A549 (cell line): ENCODE measurements around the gene SEC24D. TPM values are rescaled to one million over a fixed set of nuclear protein-coding genes. Genes with fewer than 3 reads are reported as not detected.
A peak's percentile ranks its signal among the peaks of the same experiment; 100 is the strongest.

Experiments used
- ATAC-seq, 2 experiments: fragments of 200-7000 bp in 1 of 2; fragments of >200 bp in 1 of 2; cut with Nextera tagmentation in 1 of 2; cut with Tn5 transposase in 1 of 2; 3 replicates each; pipeline versions ENCODE4 v1.8.0 to v1.9.1; 2018 to 2020; ENCODE audit warnings: mild to moderate bottlenecking in 1 of 2, moderate library complexity in 1 of 2
- CTCF ChIA-PET: fragments of 300-600 bp; sonication (Branson Sonifier 250); formaldehyde crosslinking; extraction: SDS; loops from one replicate; lab custom pipeline; 2021; ENCODE audit warnings: antibody characterized with exemption, inconsistent platforms; lab: Yijun Ruan, JAX
- POLR2A ChIA-PET: fragments of 350-600 bp; formaldehyde crosslinking; extraction: SDS; loops from one replicate; lab custom pipeline; 2021; ENCODE audit warnings: antibody characterized with exemption, inconsistent platforms; lab: Yijun Ruan, JAX
- DNase-seq, 2 experiments: peaks; one replicate each; pipeline versions ENCODE4 v3.0.0 to v3.0.0-alpha.2; 2011 to 2016; ENCODE audit warnings: low read depth in 1 of 2, low spot score in 1 of 2
- FAIRE-seq: peaks from 2 replicates; lab custom pipeline; 2011; peaks lifted over from hg19 to GRCh38; lab: Jason Lieb, UNC
- H3K27ac ChIP-seq, 2 experiments: fragments of >200 bp; sonication (Bioruptor Twin); formaldehyde crosslinking; 3 replicates each; pipeline ENCODE4 v1.5.1; 2016 to 2017
- H3K4me1 ChIP-seq: fragments of >200 bp; sonication (Bioruptor Twin); formaldehyde crosslinking; 3 replicates; pipeline ENCODE4 v1.6.1; 2016
- H3K4me2 ChIP-seq: fragments of >200 bp; sonication (Bioruptor Twin); formaldehyde crosslinking; 3 replicates; pipeline ENCODE4 v1.6.1; 2016
- H3K4me3 ChIP-seq: fragments of >200 bp; sonication (Bioruptor Twin); formaldehyde crosslinking; 3 replicates; pipeline ENCODE4 v1.5.1; 2016
- H3K9me3 ChIP-seq: fragments of >200 bp; sonication (Bioruptor Twin); formaldehyde crosslinking; 3 replicates; pipeline ENCODE4 v1.6.1; 2016
- BHLHE40 ChIP-seq: IDR thresholded peaks from 2 replicates; pipeline ENCODE4 v1.6.1; 2012; ENCODE audit warnings: low read depth, low read length, inconsistent platforms
- CHD2 ChIP-seq: fragments of 150-350 bp; IDR thresholded peaks from 2 replicates; pipeline ENCODE4 v1.6.1; 2014; ENCODE audit warnings: low read length; ENCODE audit not compliant: partially characterized antibody
- CHD4 ChIP-seq: fragments of 200-600 bp; sonication (generic); IDR thresholded peaks from 2 replicates; pipeline ENCODE4 v1.6.1; 2016; ENCODE audit warnings: antibody characterized with exemption, mild to moderate bottlenecking, borderline replicate concordance
- CTCF ChIP-seq: fragments of >200 bp; sonication (Bioruptor Twin); formaldehyde crosslinking; IDR thresholded peaks from 3 replicates; pipeline ENCODE4 v1.5.1; 2016
- E2F6 ChIP-seq: IDR thresholded peaks from 2 replicates; pipeline ENCODE4 v1.6.1; 2012; ENCODE audit warnings: low read depth, borderline replicate concordance
- ESRRA ChIP-seq: fragments of 150-350 bp; IDR thresholded peaks from 2 replicates; pipeline ENCODE4 v1.6.1; 2014; ENCODE audit warnings: mild to moderate bottlenecking, low read length, borderline replicate concordance
- FOSB ChIP-seq: fragments of 250-450 bp; sonication (Bioruptor Pico); IDR thresholded peaks from 2 replicates; pipeline ENCODE4 v1.5.0; 2020; ENCODE audit warnings: mild to moderate bottlenecking, moderate library complexity
- HES2 ChIP-seq: fragments of >200 bp; sonication (Bioruptor Twin); formaldehyde crosslinking; IDR thresholded peaks from 2 replicates; pipeline ENCODE4 v1.6.1; 2016
- HOXA7 ChIP-seq: fragments of 250-450 bp; sonication (Bioruptor Pico); IDR thresholded peaks from 2 replicates; pipeline ENCODE4 v1.5.0; 2020; ENCODE audit warnings: mild to moderate bottlenecking, moderate library complexity
- KDM5A ChIP-seq: fragments of 200-600 bp; sonication (generic); IDR thresholded peaks from 2 replicates; pipeline ENCODE4 v1.6.1; 2016; ENCODE audit warnings: antibody characterized with exemption, mild to moderate bottlenecking
- NFE2L2 ChIP-seq: fragments of 150-350 bp; conservative IDR thresholded peaks from 2 replicates; pipeline ENCODE4 v1.6.1; 2014; ENCODE audit warnings: low read length
- PBX3 ChIP-seq: IDR thresholded peaks from 2 replicates; pipeline ENCODE4 v1.6.1; 2012
- POLR2A ChIP-seq: IDR thresholded peaks from 2 replicates; pipeline ENCODE4 v1.6.1; 2012; ENCODE audit warnings: mild to moderate bottlenecking, low read length
- POLR2AphosphoS2 ChIP-seq: conservative IDR thresholded peaks from 2 replicates; pipeline ENCODE4 v1.6.1; 2012; ENCODE audit warnings: low read length, improper control_type of control experiment, inconsistent platforms
- RAD21 ChIP-seq, 2 experiments: fragments of >200 bp in 1 of 2; sonication (Bioruptor Twin) in 1 of 2; formaldehyde crosslinking in 1 of 2; IDR thresholded peaks in 1 of 2; conservative IDR thresholded peaks in 1 of 2; 2 replicates in 1 of 2; 3 replicates in 1 of 2; pipeline ENCODE4 v1.6.1; 2012 to 2018; ENCODE audit warnings: inconsistent platforms in 1 of 2
- RCOR1 ChIP-seq: fragments of 150-350 bp; IDR thresholded peaks from 2 replicates; pipeline ENCODE4 v1.6.1; 2014; ENCODE audit warnings: antibody characterized with exemption, low read length, low read depth
- SMC3 ChIP-seq: fragments of >200 bp; sonication (Bioruptor Twin); formaldehyde crosslinking; IDR thresholded peaks from 3 replicates; pipeline ENCODE4 v1.6.1; 2018; ENCODE audit warnings: inconsistent platforms
- SREBF2 ChIP-seq: fragments of 450-650 bp; IDR thresholded peaks from 2 replicates; pipeline ENCODE4 v1.6.1; 2014; ENCODE audit warnings: mild to moderate bottlenecking, moderate library complexity
- TFCP2L1 ChIP-seq: fragments of 250-450 bp; sonication (Bioruptor Pico); IDR thresholded peaks from 2 replicates; pipeline ENCODE4 v1.5.0; 2021; ENCODE audit warnings: mild to moderate bottlenecking
- WGBS: methylation state at CpG from one replicate; pipeline ENCODE4 v1.1.6; 2017; ENCODE audit errors: missing lambda C conversion rate; 5-methylcytosine and 5-hydroxymethylcytosine counted together
- polyA plus RNA-seq, 4 experiments: library from polyadenylated mRNA; depleted of rRNA in 3 of 4; stranded (reverse); fragments of >200 nt; fragmentation: RNase III in 1 of 4; extraction: RNeasy Plus Mini Kit Qiagen cat#74134 plus additional on column Dnase treatment in 1 of 4; gene quantifications; 2 replicates in 3 of 4; 3 replicates in 1 of 4; pipeline ENCODE4 v1.2.3, GENCODE V29; 2011 to 2017

SEC24D gene
- polyA plus RNA-seq, 2 of the 4 experiments (the other 2 are of a cell fraction) = 12.8 to 15.6 TPM

GRCh38 chr4:118772767-118773428 lies 63.0 kb downstream of the SEC24D start:
- no peak for FAIRE-seq

GRCh38 chr4:118772081-118772766 lies 63.7 kb downstream of the SEC24D start:
- Histone ChIP-seq H3K4me2 (no peak overlapping the region), H3K4me3 (no peak overlapping the region), H3K27ac (no peak overlapping the region), H3K4me1 (no peaks in the 10 kb centered on the region), H3K9me3 (no peaks in the 10 kb centered on the region)
- ChIA-PET CTCF (interaction anchor here (0.7 to 2.2 kb wide), 22 partner anchors 12 to 208 kb away, joined by 3 to 9 read pairs (median 4); partner anchors contain the start of gene SYNPO2), POLR2A (no interaction called here)
- 45% methylated on average over 7 of the region's 7 CpGs for WGBS
- no peak for FAIRE-seq
- TF ChIP-seq RAD21 (conservative IDR thresholded peaks at IDR 0.05 in 1 of 2, IDR thresholded peaks at IDR 0.05 in 1 of 2) = peak; percentile 70 to 72
- TF ChIP-seq POLR2A = no peak
- TF ChIP-seq SMC3 = peak; percentile 52; the same call in 2 of the 3 replicates
- TF ChIP-seq SREBF2 = no peak
- peak; percentile 65 for TF ChIP-seq CTCF
- peak; percentile 71 to 85; a peak in 5 of 6 replicates for ATAC-seq
- DNase-seq = peak; percentile 15 to 44

More at GRCh38 chr4:118772767-118773428, 63.0 kb downstream of the SEC24D start:
- H3K4me3 ChIP-seq = no peak overlapping the region
- no peak for DNase-seq
- H3K9me3 ChIP-seq = no peaks in the 10 kb centered on the region
- ChIA-PET POLR2A (no interaction called here), CTCF (interaction anchor here (0.7 to 2.0 kb wide), 7 partner anchors 11 to 120 kb away, joined by 3 to 9 read pairs (median 4); no protein-coding TSS in a partner anchor)
- no peak for TF ChIP-seq CHD4
- TF ChIP-seq RCOR1 = no peak
- TF ChIP-seq CHD2 = no peak
- TF ChIP-seq PBX3 = no peak
- no peak for TF ChIP-seq KDM5A
- no peak for TF ChIP-seq HES2
- TF ChIP-seq HOXA7 (CRISPR knock-in tag) = no peak
- TF ChIP-seq FOSB = no peak
- TF ChIP-seq TFCP2L1 (CRISPR knock-in tag) = no peak
- no peak for TF ChIP-seq E2F6
- TF ChIP-seq SMC3 = no peak
- TF ChIP-seq BHLHE40 = no peak
- TF ChIP-seq ESRRA = no peak
- TF ChIP-seq NFE2L2 = no peak
- no peak for TF ChIP-seq POLR2AphosphoS2
- 68% methylated on average over 3 of the region's 3 CpGs for WGBS
- no peak overlapping the region for H3K27ac ChIP-seq
- no peaks in the 10 kb centered on the region for H3K4me1 ChIP-seq
- no peak overlapping the region for H3K4me2 ChIP-seq
- 0 out of 6 replicates have a peak, but pooled peaks of 1 of the 2 experiments have one; percentile 39 for ATAC-seq
